ENCODE data around the gene ECHDC3. TPM values are rescaled to one million over a fixed set of nuclear protein-coding genes. Genes with fewer than 3 reads are reported as not detected.

ECHDC3 gene
- total and polyA plus RNA-seq, 2 of the 8 experiments (the other 6 are each of a cell fraction or from before 2014, with no cell fraction given), result 15.6 to 19.9 TPM

DNA sequence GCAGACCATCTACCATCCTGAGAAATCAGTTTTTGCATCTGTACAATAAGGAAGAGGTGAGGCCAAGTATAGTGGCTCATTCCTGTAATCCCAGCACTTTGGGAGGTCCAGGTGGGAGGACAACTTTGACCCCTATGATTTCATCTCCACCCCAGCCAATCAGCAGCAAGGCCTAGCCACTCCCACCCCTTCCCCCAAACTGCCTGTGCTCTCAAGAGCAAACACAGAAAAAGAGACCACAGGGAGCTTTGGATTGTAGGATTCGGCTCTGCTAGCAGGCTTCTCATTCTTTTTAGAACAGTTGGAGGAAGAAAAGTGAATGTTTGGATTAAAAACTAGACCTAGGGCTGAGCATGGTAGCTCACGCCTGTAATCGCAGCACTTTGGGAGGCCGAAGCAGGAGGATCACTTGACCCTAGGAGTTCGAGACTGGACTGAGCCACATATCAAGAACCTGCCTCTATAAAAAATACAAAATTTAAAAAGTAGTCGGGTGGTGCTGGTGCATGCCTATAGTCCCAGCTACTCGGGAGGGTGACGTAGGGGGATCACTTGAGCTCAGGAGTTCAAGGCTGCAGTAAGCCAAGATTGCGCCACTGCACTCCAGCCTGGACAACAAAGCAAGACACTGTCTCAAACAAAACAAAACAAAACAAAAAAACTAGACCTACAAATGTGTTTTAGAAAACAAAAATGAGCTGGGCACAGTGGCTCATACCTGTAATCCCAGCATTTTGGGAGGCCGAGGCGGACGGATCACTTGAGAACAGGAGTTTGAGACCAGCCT lies 55.9 kb downstream of the ECHDC3 start (continued):
- no peak for TF ChIP-seq MAX (IDR thresholded peaks at IDR 0.05)

All from H1 (cell line).